ENCODE data around the gene TRIM45.
A peak's percentile ranks its signal among the peaks of the same experiment; 100 is the strongest.

The TRIM45 gene

GRCh38 chr1:117067533-117068370 lies 53.8 kb downstream of the TRIM45 start:
- Histone ChIP-seq H3K56ac (ENCODE audit: low read length) (no peak overlapping the region), H3K4me3 (ENCODE audit: low read length) (no peak overlapping the region), H3K79me1 (ENCODE audit: low read length) (peaks cover 14% of the 10 kb centered on the region), H2BK15ac (replicated peaks; ENCODE audit: low read depth) (no peak overlapping the region), H4K8ac (ENCODE audit: low read depth, low read length) (no peak overlapping the region), H3K9ac (ENCODE audit: low read length) (no peak overlapping the region), H3K27me3 (ENCODE audit: insufficient read depth, low read length, poor library complexity) (no peaks in the 10 kb centered on the region), H2BK120ac (ENCODE audit: low read depth, low read length) (no peak overlapping the region), H3K4ac (ENCODE audit: low read depth, low read length) (no peak overlapping the region), H3K23ac (ENCODE audit: low read length) (no peak overlapping the region), H3K4me2 (ENCODE audit: low read length) (no peak overlapping the region), H4K5ac (ENCODE audit: low read length) (no peak overlapping the region), H3K27ac (ENCODE audit: low read depth, low read length) (no peak overlapping the region), H3K4me1 (ENCODE audit: control insufficient read depth, low read depth, low read length) (no peaks in the 10 kb centered on the region), H3K36me3 (ENCODE audit: control insufficient read depth, insufficient read depth, low read length) (peaks cover 4% of the 10 kb centered on the region), H2AK5ac (ENCODE audit: low read length) (no peak overlapping the region), H3K18ac (ENCODE audit: low read length) (no peak overlapping the region), H2BK5ac (ENCODE audit: low read length) (no peak overlapping the region), H3K79me2 (ENCODE audit: control insufficient read depth, insufficient read depth, low read length) (peaks cover 5% of the 10 kb centered on the region)
- no CpG with 5 or more reads among the region's 6 CpGs for WGBS (ENCODE audit: extremely low coverage, insufficient coverage, low lambda C conversion rate)
- peak; percentile 57 for DNase-seq

- Histone ChIP-seq H3K9ac (ENCODE audit: low read length) (no peak overlapping the region), H3K4me2 (ENCODE audit: low read length) (no peak overlapping the region), H2BK5ac (ENCODE audit: low read length) (no peak overlapping the region), H3K23ac (ENCODE audit: low read length) (no peak overlapping the region), H3K36me3 (ENCODE audit: control insufficient read depth, insufficient read depth, low read length) (peaks cover 4% of the 10 kb centered on the region), H3K18ac (ENCODE audit: low read length) (no peak overlapping the region), H3K4me1 (ENCODE audit: control insufficient read depth, low read depth, low read length) (no peaks in the 10 kb centered on the region), H2AK5ac (ENCODE audit: low read length) (no peak overlapping the region), H3K79me2 (ENCODE audit: control insufficient read depth, insufficient read depth, low read length) (peaks cover 5% of the 10 kb centered on the region), H3K27ac (ENCODE audit: low read depth, low read length) (no peak overlapping the region), H2BK120ac (ENCODE audit: low read depth, low read length) (no peak overlapping the region), H3K4ac (ENCODE audit: low read depth, low read length) (no peak overlapping the region), H4K5ac (ENCODE audit: low read length) (no peak overlapping the region), H3K27me3 (ENCODE audit: insufficient read depth, low read length, poor library complexity) (no peaks in the 10 kb centered on the region), H2BK15ac (replicated peaks; ENCODE audit: low read depth) (no peak overlapping the region), H3K56ac (ENCODE audit: low read length) (no peak overlapping the region), H4K8ac (ENCODE audit: low read depth, low read length) (no peak overlapping the region), H3K4me3 (ENCODE audit: low read length) (no peak overlapping the region), H3K79me1 (ENCODE audit: low read length) (peaks cover 12% of the 10 kb centered on the region)
- no CpG with 5 or more reads among the region's 6 CpGs for WGBS (ENCODE audit: extremely low coverage, insufficient coverage, low lambda C conversion rate)
- DNase-seq, result no peak
Measured at GRCh38 chr1:117066367-117066766, 55.2 kb downstream of the TRIM45 start.

- no peaks in the 10 kb centered on the region for H3K36me3 ChIP-seq (ENCODE audit: control insufficient read depth, insufficient read depth, low read length)
- no peak overlapping the region for H4K5ac ChIP-seq (ENCODE audit: low read length)
- no peak overlapping the region for H3K4me2 ChIP-seq (ENCODE audit: low read length)
- H3K27ac ChIP-seq (ENCODE audit: low read depth, low read length), result no peak overlapping the region
- no peak overlapping the region for H3K18ac ChIP-seq (ENCODE audit: low read length)
- H2BK15ac ChIP-seq (replicated peaks; ENCODE audit: low read depth), result no peak overlapping the region
- no peak for DNase-seq
- no peak overlapping the region for H2AK5ac ChIP-seq (ENCODE audit: low read length)
- no peak overlapping the region for H3K9ac ChIP-seq (ENCODE audit: low read length)
- H3K79me1 ChIP-seq (ENCODE audit: low read length), result peaks cover 1% of the 10 kb centered on the region
- no CpG with 5 or more reads among the region's 2 CpGs for WGBS (ENCODE audit: extremely low coverage, insufficient coverage, low lambda C conversion rate)
- H3K56ac ChIP-seq (ENCODE audit: low read length), result no peak overlapping the region
- no peak overlapping the region for H4K8ac ChIP-seq (ENCODE audit: low read depth, low read length)
- H3K23ac ChIP-seq (ENCODE audit: low read length), result no peak overlapping the region
- no peak overlapping the region for H3K4me3 ChIP-seq (ENCODE audit: low read length)
- no peak overlapping the region for H3K4ac ChIP-seq (ENCODE audit: low read depth, low read length)
- H3K4me1 ChIP-seq (ENCODE audit: control insufficient read depth, low read depth, low read length), result no peaks in the 10 kb centered on the region
- no peak overlapping the region for H2BK120ac ChIP-seq (ENCODE audit: low read depth, low read length)
- H2BK5ac ChIP-seq (ENCODE audit: low read length), result no peak overlapping the region
- H3K27me3 ChIP-seq (ENCODE audit: insufficient read depth, low read length, poor library complexity), result no peaks in the 10 kb centered on the region
- H3K79me2 ChIP-seq (ENCODE audit: control insufficient read depth, insufficient read depth, low read length), result peaks cover 2% of the 10 kb centered on the region
Measured at GRCh38 chr1:117061986-117062415, 59.5 kb downstream of the TRIM45 start.

Small RNA genes lying within 50 kb of the gene (small RNA-seq; reads per million reads assigned to genes)
- 180 reads per million, percentile 97 among the genes with 10 or more reads in this experiment for gene MIR942 (ENCODE audit: insufficient read depth)

Measured in mesendoderm (in vitro differentiated cells).